Fibroblast of the aortic adventitia (primary cell): ENCODE measurements around the gene WAPL. TPM values are rescaled to one million over a fixed set of nuclear protein-coding genes. Genes with fewer than 3 reads are reported as not detected.
A peak's percentile ranks its signal among the peaks of the same experiment; 100 is the strongest.

ENCODE experiments used
- DNase-seq: peaks from one replicate; pipeline ENCODE4 v3.0.0-alpha.2; 2010; ENCODE audit warnings: low read depth
- H3K4me3 ChIP-seq: 2 replicates; pipeline ENCODE4 v1.5.1; 2011; ENCODE audit warnings: low read depth, mild to moderate bottlenecking, control low read depth, low read length, moderate library complexity
- CTCF ChIP-seq: IDR thresholded peaks from 2 replicates; pipeline ENCODE4 v1.5.1; 2011; ENCODE audit warnings: mild to moderate bottlenecking, low read length, control low read depth, inconsistent platforms; ENCODE audit not compliant: insufficient read depth
- total RNA-seq: library from RNA; depleted of rRNA; stranded (reverse); fragments of >200 nt; gene quantifications from 2 replicates; pipeline ENCODE4 v1.2.3, GENCODE V29; 2012; ENCODE audit warnings: low replicate concordance

Gene WAPL
- total RNA-seq, 1 donor = 40.9 TPM

- H3K4me3 ChIP-seq = no peak overlapping the region
- no peak for TF ChIP-seq CTCF
- DNase-seq = no peak
Observed at GRCh38 chr10:86415116-86415515, 106.5 kb downstream of the WAPL start.

- peak; percentile 76 for DNase-seq
- H3K4me3 ChIP-seq = no peak overlapping the region
- no peak for TF ChIP-seq CTCF
Observed at GRCh38 chr10:86413046-86413728, 108.4 kb downstream of the WAPL start.

GRCh38 chr10:86411852-86412560, 109.6 kb downstream of the WAPL start:
- DNase-seq = no peak
- H3K4me3 ChIP-seq = no peak overlapping the region
- TF ChIP-seq CTCF = no peak

GRCh38 chr10:86411281-86411841, 110.2 kb downstream of the WAPL start:
- H3K4me3 ChIP-seq = no peak overlapping the region
- TF ChIP-seq CTCF = no peak
- DNase-seq = peak; percentile 92

- peak; percentile 81 for DNase-seq
- TF ChIP-seq CTCF = no peak
- H3K4me3 ChIP-seq = no peak overlapping the region
Observed at GRCh38 chr10:86410542-86411124, 111.0 kb downstream of the WAPL start.

- no peak overlapping the region for H3K4me3 ChIP-seq
- TF ChIP-seq CTCF = no peak
- DNase-seq = no peak
Observed at GRCh38 chr10:86409183-86409582, 112.4 kb downstream of the WAPL start.
